NT2/D1 (cell line): Measurements from ENCODE around the gene PRPF6.
"Not testable (repeated sequence)": the region's sequence is repeated elsewhere in the genome, so short reads cannot be mapped to it uniquely, and the experiment has no call there.

ENCODE experiments used
- DNase-seq: peaks from one replicate; pipeline ENCODE4 v3.0.0-alpha.2; 2011; ENCODE audit warnings: low read depth, low spot score
- H3K27me3 ChIP-seq: 2 replicates; pipeline ENCODE4 v1.6.0; 2011; ENCODE audit warnings: mild to moderate bottlenecking; ENCODE audit not compliant: insufficient read length, insufficient read depth
- H3K36me3 ChIP-seq: 2 replicates; pipeline ENCODE4 v1.6.1; 2011; ENCODE audit warnings: mild to moderate bottlenecking, low read length, mixed read lengths; ENCODE audit not compliant: insufficient read depth, insufficient read length
- H3K4me1 ChIP-seq: 2 replicates; pipeline ENCODE4 v1.5.1; 2011; ENCODE audit not compliant: insufficient read depth, insufficient read length
- H3K4me3 ChIP-seq: 2 replicates; pipeline ENCODE4 v1.5.1; 2011; ENCODE audit warnings: low read depth; ENCODE audit not compliant: insufficient read length
- H3K9ac ChIP-seq: 2 replicates; pipeline ENCODE4 v1.6.0; 2011; ENCODE audit warnings: low read depth; ENCODE audit not compliant: insufficient read length
- H3K9me3 ChIP-seq: 2 replicates; pipeline ENCODE4 v1.5.1; 2011; ENCODE audit warnings: mild to moderate bottlenecking, low read length; ENCODE audit not compliant: insufficient read depth
- SUZ12 ChIP-seq: IDR thresholded peaks from 2 replicates; pipeline ENCODE4 v1.6.1; 2011; ENCODE audit not compliant: insufficient read length, insufficient read depth; ENCODE audit errors: extremely low read depth
- YY1 ChIP-seq: IDR thresholded peaks from 2 replicates; pipeline ENCODE4 v1.6.1; 2011; ENCODE audit not compliant: insufficient read length, insufficient read depth
- ZNF274 ChIP-seq: IDR thresholded peaks from 2 replicates; pipeline ENCODE4 v1.6.1; 2011; ENCODE audit warnings: mild to moderate bottlenecking, low read depth, low read length

Gene PRPF6

GRCh38 chr20:63956664-63957003, 24.3 kb upstream of the PRPF6 start:
- TF ChIP-seq ZNF274 (no peak), SUZ12 (no peak), YY1 (no peak)
- Histone ChIP-seq H3K4me1 (peaks cover 41% of the 10 kb centered on the region), H3K4me3 (peak overlapping the region; percentile 55), H3K9ac (peak overlapping the region; percentile 87), H3K36me3 (peaks cover 47% of the 10 kb centered on the region), H3K27me3 (no peaks in the 10 kb centered on the region), H3K9me3 (no peaks in the 10 kb centered on the region)
- DNase-seq = no peak

GRCh38 chr20:63957004-63957689, 23.8 kb upstream of the PRPF6 start:
- H3K27me3 ChIP-seq = no peaks in the 10 kb centered on the region
- DNase-seq = peak; percentile 65
- H3K4me3 ChIP-seq = peak overlapping the region; percentile 55
- H3K36me3 ChIP-seq = peaks cover 48% of the 10 kb centered on the region
- TF ChIP-seq YY1 = no peak
- TF ChIP-seq SUZ12 = no peak
- TF ChIP-seq ZNF274 = no peak
- H3K9ac ChIP-seq = peak overlapping the region; percentile 87
- H3K4me1 ChIP-seq = peaks cover 36% of the 10 kb centered on the region
- H3K9me3 ChIP-seq = no peaks in the 10 kb centered on the region

GRCh38 chr20:63957690-63958441, 23.1 kb upstream of the PRPF6 start:
- TF ChIP-seq ZNF274 (no peak), YY1 (no peak), SUZ12 (no peak)
- Histone ChIP-seq H3K9ac (peak overlapping the region; percentile 87), H3K27me3 (no peaks in the 10 kb centered on the region), H3K4me3 (peak overlapping the region; percentile 55), H3K4me1 (peaks cover 29% of the 10 kb centered on the region), H3K9me3 (no peaks in the 10 kb centered on the region), H3K36me3 (peaks cover 49% of the 10 kb centered on the region)
- peak; percentile 48 for DNase-seq

DNA sequence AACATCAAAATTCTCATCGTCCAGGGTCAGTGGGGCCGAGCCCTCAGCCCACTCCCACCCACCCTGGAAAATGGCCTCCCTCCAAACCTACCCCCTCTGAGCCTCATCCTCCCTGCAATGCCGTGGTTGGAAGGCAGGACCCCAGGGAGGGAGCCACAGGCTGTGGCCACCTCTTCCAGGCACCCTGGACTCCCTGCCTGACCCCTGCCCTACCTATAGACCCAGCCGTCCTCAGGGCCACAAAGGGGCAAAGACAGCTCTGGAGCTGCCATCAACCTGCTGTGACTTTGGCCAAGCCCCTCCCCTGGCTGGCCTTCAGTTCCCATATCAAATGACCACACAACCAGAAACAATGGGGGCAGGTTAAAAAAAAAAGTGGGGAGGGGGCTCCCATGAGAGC, 22.5 kb upstream of the PRPF6 start:
- TF ChIP-seq YY1 (no peak), ZNF274 (no peak), SUZ12 (no peak)
- Histone ChIP-seq H3K27me3 (no peaks in the 10 kb centered on the region), H3K36me3 (peaks cover 55% of the 10 kb centered on the region), H3K9me3 (no peaks in the 10 kb centered on the region), H3K9ac (no peak overlapping the region), H3K4me3 (no peak overlapping the region), H3K4me1 (peaks cover 29% of the 10 kb centered on the region)
- DNase-seq = no peak

GRCh38 chr20:63958964-63959698, 21.8 kb upstream of the PRPF6 start:
- H3K4me3 ChIP-seq = peak overlapping the region; percentile 21
- no peak overlapping the region for H3K9ac ChIP-seq
- H3K36me3 ChIP-seq = peaks cover 56% of the 10 kb centered on the region

DNA sequence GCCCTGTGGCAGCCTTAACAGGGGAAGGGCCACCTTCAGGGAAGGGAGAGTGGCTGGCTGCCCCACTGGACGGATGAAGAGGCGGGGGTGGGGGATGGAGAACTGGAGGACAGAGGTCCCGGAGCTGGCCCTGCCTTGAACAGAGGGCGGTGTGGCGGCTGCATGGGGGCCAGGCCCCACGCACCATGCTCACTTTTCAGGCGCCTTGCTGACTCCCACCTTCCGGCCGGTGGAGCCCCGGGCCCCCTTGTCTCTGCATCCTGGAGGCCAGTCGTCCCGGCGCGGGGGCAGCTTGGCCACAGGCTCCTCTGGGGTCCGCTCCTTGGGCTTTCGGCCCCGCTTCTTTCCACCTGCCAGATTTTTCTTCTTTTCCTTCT, 21.2 kb upstream of the PRPF6 start:
- Histone ChIP-seq H3K36me3 (peaks cover 56% of the 10 kb centered on the region), H3K4me3 (no peak overlapping the region), H3K27me3 (no peaks in the 10 kb centered on the region), H3K4me1 (peaks cover 19% of the 10 kb centered on the region), H3K9ac (no peak overlapping the region), H3K9me3 (peaks cover 12% of the 10 kb centered on the region; the same call in 1 of the 2 replicates)
- TF ChIP-seq ZNF274 (no peak), SUZ12 (no peak), YY1 (no peak)
- DNase-seq = no peak

More at GRCh38 chr20:63958964-63959698, 21.8 kb upstream of the PRPF6 start:
- Histone ChIP-seq H3K27me3 (no peaks in the 10 kb centered on the region), H3K4me1 (peaks cover 24% of the 10 kb centered on the region), H3K9me3 (peaks cover 6% of the 10 kb centered on the region; the same call in 1 of the 2 replicates)
- no peak for DNase-seq
- no peak for TF ChIP-seq YY1
- TF ChIP-seq SUZ12 = no peak
- TF ChIP-seq ZNF274 = no peak

DNA sequence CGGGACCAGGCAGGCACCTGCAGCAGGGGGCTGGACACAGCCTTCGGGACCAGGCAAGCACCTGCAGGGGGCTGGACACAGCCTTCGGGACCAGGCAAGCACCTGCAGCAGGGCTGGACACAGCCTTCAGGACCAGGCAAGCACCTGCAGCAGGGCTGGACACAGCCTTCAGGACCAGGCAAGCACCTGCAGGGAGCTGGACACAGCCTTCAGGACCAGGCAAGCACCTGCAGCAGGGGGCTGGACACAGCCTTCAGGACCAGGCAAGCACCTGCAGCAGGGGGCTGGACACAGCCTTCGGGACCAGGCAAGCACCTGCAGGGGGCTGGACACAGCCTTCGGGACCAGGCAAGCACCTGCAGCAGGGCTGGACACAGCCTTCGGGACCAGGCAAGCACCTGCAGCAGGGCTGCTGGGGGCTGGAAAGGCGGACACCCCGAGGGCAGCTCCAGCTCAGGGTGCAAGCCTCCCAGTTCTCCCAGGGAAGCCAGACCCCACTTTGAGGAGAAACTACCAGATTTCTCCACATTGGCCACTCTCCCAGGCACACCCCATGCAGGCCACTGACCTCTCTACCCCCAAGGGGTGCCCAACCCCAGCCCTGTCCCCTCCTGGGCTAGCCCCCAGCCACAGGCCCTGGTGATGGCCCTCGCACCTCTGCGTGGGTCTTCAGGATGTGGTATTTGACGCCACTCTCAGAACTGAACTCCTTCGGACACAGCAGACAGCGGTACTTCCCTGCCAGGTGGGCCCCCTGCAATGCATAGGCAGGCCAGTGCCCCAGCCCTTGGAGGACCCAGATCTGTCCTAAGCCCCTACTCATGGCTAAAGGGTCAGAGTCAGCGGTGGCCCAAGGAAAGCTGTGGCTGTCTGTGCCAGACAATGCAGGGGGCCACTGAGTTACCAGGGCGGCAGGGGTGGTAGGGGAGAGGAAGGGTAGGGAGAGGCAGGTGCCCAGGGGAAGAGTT, 20.0 kb upstream of the PRPF6 start:
- H3K9ac ChIP-seq, H3K4me3 ChIP-seq, DNase-seq, H3K27me3 ChIP-seq: not testable (repeated sequence)
- H3K4me1 ChIP-seq = peaks cover 17% of the 10 kb centered on the region
- peaks cover 54% of the 10 kb centered on the region for H3K36me3 ChIP-seq
- peaks cover 14% of the 10 kb centered on the region; the same call in 1 of the 2 replicates for H3K9me3 ChIP-seq
